Ascending aorta (tissue), 2 donors: ENCODE results near the gene TMEM97. TPM values are rescaled to one million over a fixed set of nuclear protein-coding genes. Genes with fewer than 3 reads are reported as not detected.

Experiments used
- DNase-seq, 2 donors: peaks; one replicate each; pipeline ENCODE4 v3.0.0-alpha.2; 2019; ENCODE audit warnings: low spot score in 2 of 2
- H3K27ac ChIP-seq, 2 donors: fragments of 200-600 bp; sonication (generic); one replicate each; pipeline ENCODE4 v1.5.1; 2016 to 2017; ENCODE audit warnings: mild to moderate bottlenecking in 1 of 2
- H3K27me3 ChIP-seq: fragments of 200-600 bp; sonication (generic); one replicate; pipeline ENCODE4 v1.5.1; 2017
- H3K36me3 ChIP-seq, 2 donors: fragments of 200-600 bp; sonication (generic); one replicate each; pipeline ENCODE4 v1.5.1; 2016
- H3K4me1 ChIP-seq, 2 donors: fragments of 200-600 bp; sonication (generic); one replicate each; pipeline ENCODE4 v1.5.1; 2016 to 2017; ENCODE audit warnings: mild to moderate bottlenecking in 1 of 2
- H3K4me3 ChIP-seq, 2 donors: fragments of 200-600 bp; sonication (generic); one replicate each; pipeline ENCODE4 v1.5.1; 2016 to 2017; ENCODE audit warnings: mild to moderate bottlenecking in 1 of 2
- H3K9me3 ChIP-seq, 2 donors: fragments of 200-600 bp; sonication (generic); one replicate each; pipeline ENCODE4 v1.5.1; 2016
- intact Hi-C: fragments of 100-400 bp; cut with DNase I; formaldehyde crosslinking; loops from one replicate; pipeline ENCODE4 v1.15.1; 2023
- total RNA-seq: library from RNA; depleted of rRNA; stranded (reverse); fragments of >200 nt; gene quantifications from one replicate; pipeline ENCODE4 v1.1.0, GENCODE V29; 2016
- TF ChIP-seq, protein P1 (sequence below), 3 experiments: fragments of 200-600 bp in 2 of 3; fragments of 450-650 bp in 1 of 3; sonication (generic) in 2 of 3; IDR thresholded peaks; one replicate each; pipeline ENCODE4 v1.5.1; 2016 to 2019; ENCODE audit warnings: antibody characterized with exemption in 3 of 3, mild to moderate bottlenecking in 1 of 3, moderate library complexity in 1 of 3

TMEM97 gene
- total RNA-seq, 1 donor from 2014 or later = not detected

DNA sequence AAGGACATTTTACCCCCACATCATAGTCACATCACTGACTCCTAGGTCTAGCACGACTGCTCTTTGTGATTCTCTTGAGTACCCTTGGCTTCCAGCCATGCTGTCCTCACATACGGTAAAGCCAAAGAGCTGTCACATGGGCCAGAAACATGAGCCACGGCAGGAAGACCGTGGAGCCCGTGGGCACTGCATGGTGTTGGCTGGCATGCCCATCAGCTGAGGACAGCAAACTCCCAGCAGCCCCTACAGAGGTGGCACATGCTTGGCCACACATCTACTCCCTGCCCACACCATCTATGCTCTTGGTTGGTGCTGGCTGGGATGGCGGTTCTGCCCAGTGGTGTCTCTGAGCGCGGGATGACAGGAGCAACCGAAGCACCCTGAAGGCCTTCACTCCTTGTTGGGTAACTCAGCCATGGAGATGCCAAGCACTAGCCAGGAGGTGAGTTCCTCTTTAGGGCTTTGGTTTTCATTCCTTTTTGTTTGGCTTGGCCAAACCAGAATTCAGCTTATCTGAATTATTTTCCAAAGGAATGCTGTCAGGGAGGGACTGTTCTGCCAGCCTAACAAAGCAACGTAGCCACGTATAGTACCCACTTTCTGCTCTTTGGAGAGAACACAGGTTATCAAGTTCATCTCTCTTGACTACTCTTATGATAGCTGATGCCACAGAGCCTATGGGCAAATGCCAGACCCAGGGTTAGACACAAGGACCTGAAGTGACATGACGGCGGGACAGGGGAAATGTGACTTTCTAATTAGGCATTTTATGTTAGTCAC is 26.6 kb downstream of the TMEM97 start:
- Histone ChIP-seq H3K27me3 (no peaks in the 10 kb centered on the region), H3K4me1 (peaks cover 16 to 43% of the 10 kb centered on the region in 2 donors), H3K27ac (peak overlapping the region; percentile 73 to 79), H3K36me3 (peaks cover 52 to 81% of the 10 kb centered on the region in 2 donors), H3K4me3 (no peak overlapping the region), H3K9me3 (no peaks in the 10 kb centered on the region)
- TF ChIP-seq, protein P1, sequence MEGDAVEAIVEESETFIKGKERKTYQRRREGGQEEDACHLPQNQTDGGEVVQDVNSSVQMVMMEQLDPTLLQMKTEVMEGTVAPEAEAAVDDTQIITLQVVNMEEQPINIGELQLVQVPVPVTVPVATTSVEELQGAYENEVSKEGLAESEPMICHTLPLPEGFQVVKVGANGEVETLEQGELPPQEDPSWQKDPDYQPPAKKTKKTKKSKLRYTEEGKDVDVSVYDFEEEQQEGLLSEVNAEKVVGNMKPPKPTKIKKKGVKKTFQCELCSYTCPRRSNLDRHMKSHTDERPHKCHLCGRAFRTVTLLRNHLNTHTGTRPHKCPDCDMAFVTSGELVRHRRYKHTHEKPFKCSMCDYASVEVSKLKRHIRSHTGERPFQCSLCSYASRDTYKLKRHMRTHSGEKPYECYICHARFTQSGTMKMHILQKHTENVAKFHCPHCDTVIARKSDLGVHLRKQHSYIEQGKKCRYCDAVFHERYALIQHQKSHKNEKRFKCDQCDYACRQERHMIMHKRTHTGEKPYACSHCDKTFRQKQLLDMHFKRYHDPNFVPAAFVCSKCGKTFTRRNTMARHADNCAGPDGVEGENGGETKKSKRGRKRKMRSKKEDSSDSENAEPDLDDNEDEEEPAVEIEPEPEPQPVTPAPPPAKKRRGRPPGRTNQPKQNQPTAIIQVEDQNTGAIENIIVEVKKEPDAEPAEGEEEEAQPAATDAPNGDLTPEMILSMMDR (IDR thresholded peaks at IDR 0.05) = no peak
- intact Hi-C loops = no loop called here
- DNase-seq = no peak

DNA sequence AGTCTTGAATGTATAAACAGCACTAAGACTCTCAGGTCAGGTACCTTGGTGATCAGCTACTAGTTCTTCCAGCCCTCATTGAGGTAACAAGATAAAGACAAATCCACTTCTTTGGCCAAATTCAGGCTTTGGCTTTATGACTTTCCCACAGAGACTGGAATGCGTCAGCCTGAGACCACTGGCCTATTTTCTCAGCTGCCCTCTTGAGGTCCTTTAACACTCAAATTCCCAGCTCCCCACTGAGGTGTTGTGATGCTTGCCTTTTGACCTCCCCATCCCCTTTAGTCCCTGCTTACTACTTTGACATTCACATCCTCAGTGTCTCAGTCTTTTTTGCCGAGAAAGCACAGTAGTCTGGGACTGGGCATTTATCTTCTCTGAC is 27.2 kb downstream of the TMEM97 start:
- Histone ChIP-seq H3K4me1 (peaks cover 16 to 43% of the 10 kb centered on the region in 2 donors), H3K27ac (peak overlapping the region; percentile 73 to 79), H3K36me3 (peaks cover 51 to 81% of the 10 kb centered on the region in 2 donors), H3K9me3 (no peaks in the 10 kb centered on the region), H3K4me3 (no peak overlapping the region), H3K27me3 (no peaks in the 10 kb centered on the region)
- DNase-seq = no peak
- TF ChIP-seq, protein P1 (IDR thresholded peaks at IDR 0.05) = no peak
- intact Hi-C loops = no loop called here

GRCh38 chr17:28346746-28347246 is 27.8 kb downstream of the TMEM97 start:
- H3K27ac ChIP-seq = peak overlapping the region; percentile 73 to 79
- peaks cover 51 to 81% of the 10 kb centered on the region in 2 donors for H3K36me3 ChIP-seq
- intact Hi-C loops = no loop called here
- no peaks in the 10 kb centered on the region for H3K9me3 ChIP-seq
- TF ChIP-seq, protein P1 (IDR thresholded peaks at IDR 0.05) = peak in 1 of 3 experiments; percentile 33
- peaks cover 16 to 43% of the 10 kb centered on the region in 2 donors for H3K4me1 ChIP-seq
- H3K27me3 ChIP-seq = no peaks in the 10 kb centered on the region
- DNase-seq = no peak
- no peak overlapping the region for H3K4me3 ChIP-seq

DNA sequence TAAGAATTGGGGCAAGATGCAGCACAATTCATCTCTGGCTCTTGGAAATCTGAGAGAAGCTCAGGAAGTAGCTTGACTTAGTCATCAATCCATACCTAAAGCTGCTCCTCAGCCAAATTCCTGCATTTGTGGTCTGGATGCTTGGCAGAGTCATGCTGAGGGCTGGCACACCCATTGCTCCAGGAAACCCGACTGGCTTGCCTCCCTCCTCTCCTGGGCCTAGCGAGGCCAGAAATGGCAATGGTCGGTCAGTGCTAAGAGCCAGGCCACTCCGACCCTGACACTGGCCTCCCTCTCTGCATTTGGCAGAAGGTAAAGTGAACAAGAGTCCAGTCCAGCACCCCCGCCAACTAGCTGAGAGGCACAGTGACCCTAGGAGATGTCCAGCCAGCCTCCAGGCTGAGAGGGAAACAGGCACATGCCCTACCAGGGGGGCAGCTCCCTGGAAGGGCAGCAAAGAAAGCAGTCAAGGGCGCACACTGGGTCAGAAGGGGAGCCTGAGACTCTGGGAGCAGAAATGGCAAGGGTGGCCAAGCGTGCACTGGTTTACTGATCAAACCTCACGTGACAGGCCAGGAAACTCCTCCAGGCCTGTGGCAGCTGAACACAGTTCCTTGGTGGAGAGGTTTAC is 28.4 kb downstream of the TMEM97 start:
- TF ChIP-seq, protein P1 (IDR thresholded peaks at IDR 0.05) = no peak
- intact Hi-C loops = no loop called here
- H3K36me3 ChIP-seq = peaks cover 50 to 81% of the 10 kb centered on the region in 2 donors
- H3K27ac ChIP-seq = peak overlapping the region; percentile 73 to 79
- no peaks in the 10 kb centered on the region for H3K27me3 ChIP-seq
- DNase-seq = no peak
- no peak overlapping the region for H3K4me3 ChIP-seq
- H3K4me1 ChIP-seq = peaks cover 16 to 43% of the 10 kb centered on the region in 2 donors
- H3K9me3 ChIP-seq = no peaks in the 10 kb centered on the region

GRCh38 chr17:28348979-28349378 is 30.0 kb downstream of the TMEM97 start:
- Histone ChIP-seq H3K27me3 (no peaks in the 10 kb centered on the region), H3K9me3 (no peaks in the 10 kb centered on the region), H3K27ac (no peak overlapping the region), H3K36me3 (peaks cover 47 to 81% of the 10 kb centered on the region in 2 donors), H3K4me3 (no peak overlapping the region), H3K4me1 (peaks cover 16 to 43% of the 10 kb centered on the region in 2 donors)
- DNase-seq = no peak
- intact Hi-C loops = no loop called here
- TF ChIP-seq, protein P1 (IDR thresholded peaks at IDR 0.05) = no peak
